Placental epithelial cell (primary cell): ENCODE measurements around the gene KIAA0232. TPM values are rescaled to one million over a fixed set of nuclear protein-coding genes. Genes with fewer than 3 reads are reported as not detected.

ENCODE experiments used
- total RNA-seq: library from RNA; depleted of rRNA; stranded (reverse); fragments of >200 nt; gene quantifications from 2 replicates; pipeline ENCODE4 v1.2.3, GENCODE V29; 2012

The KIAA0232 gene, protein sequence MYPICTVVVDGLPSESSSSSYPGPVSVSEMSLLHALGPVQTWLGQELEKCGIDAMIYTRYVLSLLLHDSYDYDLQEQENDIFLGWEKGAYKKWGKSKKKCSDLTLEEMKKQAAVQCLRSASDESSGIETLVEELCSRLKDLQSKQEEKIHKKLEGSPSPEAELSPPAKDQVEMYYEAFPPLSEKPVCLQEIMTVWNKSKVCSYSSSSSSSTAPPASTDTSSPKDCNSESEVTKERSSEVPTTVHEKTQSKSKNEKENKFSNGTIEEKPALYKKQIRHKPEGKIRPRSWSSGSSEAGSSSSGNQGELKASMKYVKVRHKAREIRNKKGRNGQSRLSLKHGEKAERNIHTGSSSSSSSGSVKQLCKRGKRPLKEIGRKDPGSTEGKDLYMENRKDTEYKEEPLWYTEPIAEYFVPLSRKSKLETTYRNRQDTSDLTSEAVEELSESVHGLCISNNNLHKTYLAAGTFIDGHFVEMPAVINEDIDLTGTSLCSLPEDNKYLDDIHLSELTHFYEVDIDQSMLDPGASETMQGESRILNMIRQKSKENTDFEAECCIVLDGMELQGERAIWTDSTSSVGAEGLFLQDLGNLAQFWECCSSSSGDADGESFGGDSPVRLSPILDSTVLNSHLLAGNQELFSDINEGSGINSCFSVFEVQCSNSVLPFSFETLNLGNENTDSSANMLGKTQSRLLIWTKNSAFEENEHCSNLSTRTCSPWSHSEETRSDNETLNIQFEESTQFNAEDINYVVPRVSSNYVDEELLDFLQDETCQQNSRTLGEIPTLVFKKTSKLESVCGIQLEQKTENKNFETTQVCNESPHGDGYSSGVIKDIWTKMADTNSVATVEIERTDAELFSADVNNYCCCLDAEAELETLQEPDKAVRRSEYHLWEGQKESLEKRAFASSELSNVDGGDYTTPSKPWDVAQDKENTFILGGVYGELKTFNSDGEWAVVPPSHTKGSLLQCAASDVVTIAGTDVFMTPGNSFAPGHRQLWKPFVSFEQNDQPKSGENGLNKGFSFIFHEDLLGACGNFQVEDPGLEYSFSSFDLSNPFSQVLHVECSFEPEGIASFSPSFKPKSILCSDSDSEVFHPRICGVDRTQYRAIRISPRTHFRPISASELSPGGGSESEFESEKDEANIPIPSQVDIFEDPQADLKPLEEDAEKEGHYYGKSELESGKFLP (N-terminal part only)
- 20.8 and 25.9 TPM in 2 replicates for total RNA-seq

DNA sequence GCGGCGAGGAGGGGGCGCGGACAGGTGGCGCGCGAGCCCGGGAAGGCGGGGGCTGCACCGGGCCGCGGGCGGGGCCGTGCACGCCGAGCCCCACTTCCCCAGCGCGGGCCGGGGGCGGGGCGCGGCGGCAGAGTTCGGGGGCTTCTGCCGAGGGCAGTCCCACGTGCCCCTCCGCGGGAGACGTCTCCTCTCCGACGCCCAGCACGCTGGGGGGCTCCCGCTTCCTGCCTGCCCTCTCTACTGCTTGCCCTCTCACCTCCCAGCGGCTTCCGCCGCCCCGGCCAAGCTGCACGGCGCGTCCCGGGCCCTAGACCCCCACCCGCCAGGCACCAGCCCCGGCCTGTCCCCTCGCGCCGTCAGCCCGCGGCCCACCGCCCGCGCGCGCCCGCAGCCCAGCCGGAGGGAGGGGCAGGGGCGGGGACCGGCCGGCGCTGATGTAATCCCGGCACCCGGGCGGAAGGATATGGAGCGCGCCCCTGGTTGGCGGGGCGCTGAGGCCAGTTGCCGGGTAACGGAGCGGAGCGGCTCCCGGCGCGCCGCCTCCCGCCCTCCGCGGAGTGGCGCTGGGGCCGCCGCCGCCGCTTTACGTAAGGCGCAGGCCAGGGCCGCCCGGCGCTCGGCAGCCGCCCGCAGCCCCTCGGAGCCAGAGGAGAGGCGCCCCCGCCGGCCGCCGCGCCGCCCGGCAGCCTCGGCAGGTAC lies at the start of gene KIAA0232:
Gene KIAA0232 (plus strand): TSS at position 581 of the 699 bp plus-strand sequence. CDS start 41,727 bp downstream, outside the sequence.

GRCh38 chr4:6909113-6909969 lies 126.8 kb downstream of the KIAA0232 start, which contains the start of gene TBC1D14:
Gene TBC1D14 (plus strand): TSS chr4:6909826. CDS start chr4:6923390, 13,564 bp downstream.

Other genes with a start within 250 kb of the KIAA0232 start
- 20.8 and 30.8 TPM in 2 replicates for gene MAN2B2, start 207.5 kb upstream of the KIAA0232 start, total RNA-seq
- 104 and 120 TPM in 2 replicates for gene MRFAP1, start 142.0 kb upstream of the KIAA0232 start, total RNA-seq
- gene S100P, start 88.8 kb upstream of the KIAA0232 start, total RNA-seq, result 1.2 TPM in 1 of 2 replicates, not detected in the other
- gene MRFAP1L1, start 72.9 kb upstream of the KIAA0232 start, total RNA-seq, result 35.9 and 44.4 TPM in 2 replicates
- 14.1 and 20.9 TPM in 2 replicates for gene BLOC1S4, start 66.6 kb upstream of the KIAA0232 start, total RNA-seq
- gene TBC1D14, start 127.1 kb downstream of the KIAA0232 start, total RNA-seq, result 58.1 and 66.7 TPM in 2 replicates